ENCODE results near the gene ASB15.
"Not testable (repeated sequence)": the region's sequence is repeated elsewhere in the genome, so short reads cannot be mapped to it uniquely, and the experiment has no call there.

ASB15 gene

DNA sequence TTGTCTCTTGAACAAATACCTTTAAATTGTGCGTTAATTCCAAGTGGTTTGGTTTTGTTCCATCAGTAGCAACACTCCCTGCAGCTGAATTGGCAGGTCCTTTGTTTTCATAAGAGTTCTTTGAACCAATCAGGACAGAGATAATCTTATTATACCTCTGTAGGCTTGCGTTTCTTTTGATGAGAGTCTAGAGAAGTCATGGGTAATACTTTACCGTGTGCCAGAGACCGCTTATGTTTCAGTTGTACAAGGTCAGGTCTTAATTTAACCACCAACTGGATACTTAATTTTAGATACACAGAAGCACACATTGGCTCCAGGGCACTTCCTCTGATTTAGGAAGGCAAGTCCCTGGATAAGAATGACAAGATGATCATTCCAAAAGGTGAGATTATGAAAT lies at the start of gene ASB15:
TSS of gene ASB15 (plus strand) at position 292 of the 400 bp plus-strand sequence. CDS start 12,682 bp downstream, outside the sequence.
- no peak for DNase-seq (ENCODE audit: low read depth in 2 of 2)

DNA sequence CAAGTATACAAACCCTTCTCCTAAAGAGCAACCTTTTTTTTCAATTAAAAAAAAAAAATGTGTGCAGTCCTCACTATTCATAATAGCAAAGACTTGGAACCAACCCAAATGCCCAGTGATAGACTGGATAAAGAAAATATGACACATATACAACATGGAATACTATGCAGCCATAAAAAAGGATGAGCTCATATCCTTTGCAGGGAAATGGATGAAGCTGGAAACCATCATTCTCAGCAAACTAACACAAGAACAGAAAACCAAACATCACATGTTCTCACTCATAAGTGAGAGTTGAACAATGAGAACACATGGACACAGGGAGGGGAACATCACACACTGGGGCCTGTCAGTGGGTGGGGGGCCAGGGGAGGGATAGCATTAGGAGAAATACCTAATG lies 49.5 kb upstream of the ASB15 start:
- DNase-seq (ENCODE audit: low read depth in 2 of 2): not testable (repeated sequence)

DNA sequence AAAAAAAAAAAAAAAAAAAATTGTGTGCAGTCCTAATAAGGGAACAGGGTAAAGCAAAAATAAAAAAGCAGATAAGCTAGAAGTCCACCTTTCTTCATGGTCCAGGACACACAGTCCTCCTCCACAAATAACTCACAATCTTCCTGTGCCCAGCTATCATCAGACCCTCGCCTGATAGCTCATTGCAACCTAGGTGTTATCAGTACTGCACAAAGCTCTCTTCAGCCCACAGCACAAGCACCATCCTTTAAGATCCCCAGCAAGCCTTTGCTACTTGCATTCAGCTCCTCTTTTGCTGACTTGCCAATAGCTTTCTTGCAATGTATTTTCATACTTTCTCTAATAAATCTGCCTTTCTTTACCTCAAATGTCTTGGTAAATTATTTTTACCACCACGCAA lies 49.0 kb upstream of the ASB15 start:
- no peak for DNase-seq (ENCODE audit: low read depth in 2 of 2)

DNA sequence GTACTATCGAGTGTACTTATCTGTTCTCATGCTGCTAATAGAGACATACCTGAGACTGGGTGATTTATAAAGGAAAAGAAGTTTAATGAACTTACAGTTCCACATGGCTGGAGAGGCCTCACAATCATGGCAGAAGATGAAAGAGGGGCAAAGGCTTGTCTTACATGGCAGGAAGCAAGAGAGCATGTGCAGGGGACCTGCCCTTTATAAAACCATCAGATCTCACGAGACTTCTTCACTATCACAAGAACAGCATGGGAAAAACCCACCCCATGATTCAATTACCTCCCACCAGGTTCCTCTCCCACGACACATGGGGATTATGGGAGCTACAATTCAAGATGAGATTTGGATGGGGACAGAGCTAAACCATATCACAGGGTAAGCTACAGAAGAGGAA lies 48.5 kb upstream of the ASB15 start:
- DNase-seq (ENCODE audit: low read depth in 2 of 2): no peak

DNA sequence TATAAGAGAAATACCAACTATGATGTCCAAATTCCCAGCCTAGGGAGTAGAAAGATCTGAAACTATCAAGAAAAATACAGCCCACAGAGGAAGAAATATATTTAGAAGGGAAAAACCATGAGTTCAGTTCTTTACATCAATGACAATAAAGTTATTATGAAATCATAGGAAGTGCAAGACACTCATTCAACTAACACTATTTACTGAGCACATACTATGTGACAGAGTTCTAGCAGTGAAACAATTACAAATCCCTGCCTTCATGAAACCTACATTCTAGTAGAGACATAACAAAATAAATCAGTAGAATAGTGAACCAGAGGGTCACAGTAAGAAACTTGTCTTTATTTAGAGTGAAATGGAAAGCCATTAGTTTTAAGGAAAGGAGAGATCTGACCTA lies 46.1 kb upstream of the ASB15 start:
- no peak for DNase-seq (ENCODE audit: low read depth in 2 of 2)

DNA sequence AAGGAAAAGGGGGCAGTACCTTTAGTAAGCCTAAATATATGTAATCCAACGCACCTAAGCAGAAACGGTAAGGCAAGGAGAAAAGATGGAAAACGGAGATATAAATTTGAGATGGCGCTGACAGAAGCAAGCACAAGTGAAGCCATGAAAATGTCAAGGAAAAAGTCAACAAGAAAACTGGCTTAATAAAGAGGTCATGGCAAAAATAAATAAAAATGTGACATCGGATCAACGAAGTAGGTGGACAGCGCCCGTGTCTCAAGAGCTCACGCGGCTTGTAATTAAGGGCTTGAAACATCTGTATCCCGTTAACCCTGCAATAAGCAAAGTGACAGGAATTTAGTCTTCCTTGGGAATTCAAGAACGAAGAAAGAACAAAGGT lies 44.6 kb upstream of the ASB15 start:
- no peak for DNase-seq (ENCODE audit: low read depth in 2 of 2)

DNA sequence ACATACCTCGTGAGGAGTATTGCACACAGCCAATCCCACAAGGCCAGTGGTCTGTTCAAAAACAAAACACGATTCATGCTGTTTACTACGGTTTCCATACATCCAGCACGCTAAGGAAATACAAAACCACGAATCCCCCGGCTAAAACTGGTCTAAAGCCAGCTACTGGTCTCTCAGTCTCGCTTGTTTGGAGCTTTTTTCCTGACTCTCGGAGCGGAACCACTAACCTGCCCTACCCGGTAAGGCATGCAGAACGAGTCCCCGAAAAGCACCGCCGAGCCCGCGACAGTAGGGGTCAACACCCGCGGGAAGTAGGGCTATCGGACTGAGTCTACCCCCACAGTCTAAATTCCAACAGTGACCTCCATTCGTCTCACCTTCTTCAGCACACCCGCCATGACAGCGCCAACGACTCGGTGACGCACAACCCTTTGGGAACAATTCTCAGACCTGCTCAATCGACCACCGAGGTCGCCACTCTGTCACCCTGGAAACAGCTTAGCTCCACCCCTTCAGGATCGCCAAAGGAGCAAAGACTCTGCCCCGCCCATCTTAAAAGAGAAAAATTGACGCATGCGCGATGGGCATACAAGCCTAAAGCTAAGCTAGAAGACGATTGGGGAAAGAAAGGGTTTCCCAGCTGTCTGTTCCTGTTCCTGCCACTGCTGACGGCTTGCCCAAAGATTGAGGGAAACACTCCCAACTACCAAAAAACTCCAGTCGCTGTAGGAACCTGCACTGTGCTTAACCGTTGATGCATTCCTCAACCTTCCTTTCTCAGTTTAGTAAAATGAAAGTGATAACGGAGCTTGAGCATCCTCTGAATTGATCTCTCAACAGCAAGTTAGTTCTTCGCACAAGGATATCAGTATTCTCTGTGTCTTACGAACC lies 44.0 kb upstream of the ASB15 start, which contains the start of gene NDUFA5:
TSS of gene NDUFA5 (minus strand) at position 421 of the 891 bp plus-strand sequence. CDS start at position 398, 23 bp downstream.
- peak; percentile 90 to 94 for DNase-seq (ENCODE audit: low read depth in 2 of 2)

DNA sequence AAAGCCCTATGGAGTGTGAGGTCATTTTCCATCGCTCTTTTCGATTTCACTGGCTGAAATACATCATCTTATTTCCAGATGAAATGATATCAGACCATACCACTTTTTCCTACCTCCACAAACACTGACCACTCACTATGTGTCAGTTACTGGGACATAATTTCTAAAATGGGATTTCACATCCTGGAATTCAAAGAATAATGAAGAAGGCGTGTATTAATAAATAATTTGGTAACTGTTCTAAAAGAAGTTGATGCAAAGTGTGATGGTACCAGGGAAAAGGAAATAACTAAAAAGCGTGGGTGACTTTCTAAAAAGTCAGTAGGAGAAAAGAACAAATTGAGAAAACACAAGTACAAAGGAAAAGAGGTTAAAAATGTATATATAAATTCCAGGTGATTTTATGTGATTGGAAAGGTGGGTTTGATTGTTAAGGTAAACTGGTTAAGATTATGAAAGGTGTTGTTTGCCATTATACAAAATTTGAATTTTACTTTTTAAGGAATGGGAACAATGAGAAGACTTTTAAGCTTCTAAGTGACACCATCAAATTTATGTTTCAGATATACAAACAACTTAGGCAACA lies 43.2 kb upstream of the ASB15 start:
- no peak for DNase-seq (ENCODE audit: low read depth in 2 of 2)

DNA sequence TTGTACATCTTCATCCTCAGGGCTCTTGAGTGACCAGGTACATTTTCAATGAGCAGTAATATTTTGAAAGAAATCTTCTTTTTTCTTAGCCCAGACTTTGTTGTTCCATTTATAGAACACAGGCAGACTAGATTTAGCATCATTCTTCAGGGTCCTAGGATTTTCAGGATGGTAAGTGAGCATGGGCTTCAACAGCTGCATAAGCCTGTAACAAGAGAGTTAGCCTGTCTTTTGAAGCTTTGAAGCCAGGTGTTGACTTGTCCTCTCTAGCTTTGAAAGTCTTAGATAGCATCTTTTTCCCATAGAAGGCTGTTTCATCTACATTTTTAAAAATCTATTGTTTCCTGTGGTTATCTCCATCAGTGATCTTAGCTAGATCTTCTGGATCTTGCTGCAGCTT lies 39.5 kb upstream of the ASB15 start:
- DNase-seq (ENCODE audit: low read depth in 2 of 2): no peak

DNA sequence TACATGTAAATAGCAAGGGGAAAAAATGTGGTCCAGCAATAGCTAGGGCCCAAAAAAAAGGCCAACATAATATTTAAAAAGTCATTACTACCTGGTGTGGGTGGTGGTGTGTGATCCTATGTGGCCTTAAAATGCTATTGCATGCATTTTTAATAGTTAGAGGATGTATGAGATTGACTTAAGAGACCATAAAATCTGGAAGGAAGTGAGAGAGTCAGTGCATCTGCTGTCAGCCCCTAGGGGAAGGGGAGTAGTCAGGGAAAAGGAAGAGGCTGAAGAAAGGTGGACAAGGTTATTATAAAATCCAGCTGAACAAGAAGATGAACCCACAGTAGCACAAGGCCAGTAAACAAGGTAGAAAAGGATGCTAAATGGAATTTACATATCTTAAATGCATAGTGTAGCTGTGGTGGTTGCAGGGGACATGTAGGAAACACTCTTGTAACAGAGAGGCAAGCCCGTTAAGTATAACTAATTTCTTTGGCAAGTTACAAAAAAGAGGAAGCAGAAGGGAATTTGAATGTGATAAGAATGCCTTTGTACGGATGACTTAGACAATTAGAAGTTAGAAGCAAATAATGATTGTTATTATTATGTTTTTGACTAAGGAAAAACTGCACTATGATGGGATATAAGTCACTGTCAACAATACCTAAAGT lies 32.1 kb upstream of the ASB15 start:
- DNase-seq (ENCODE audit: low read depth in 2 of 2): no peak

DNA sequence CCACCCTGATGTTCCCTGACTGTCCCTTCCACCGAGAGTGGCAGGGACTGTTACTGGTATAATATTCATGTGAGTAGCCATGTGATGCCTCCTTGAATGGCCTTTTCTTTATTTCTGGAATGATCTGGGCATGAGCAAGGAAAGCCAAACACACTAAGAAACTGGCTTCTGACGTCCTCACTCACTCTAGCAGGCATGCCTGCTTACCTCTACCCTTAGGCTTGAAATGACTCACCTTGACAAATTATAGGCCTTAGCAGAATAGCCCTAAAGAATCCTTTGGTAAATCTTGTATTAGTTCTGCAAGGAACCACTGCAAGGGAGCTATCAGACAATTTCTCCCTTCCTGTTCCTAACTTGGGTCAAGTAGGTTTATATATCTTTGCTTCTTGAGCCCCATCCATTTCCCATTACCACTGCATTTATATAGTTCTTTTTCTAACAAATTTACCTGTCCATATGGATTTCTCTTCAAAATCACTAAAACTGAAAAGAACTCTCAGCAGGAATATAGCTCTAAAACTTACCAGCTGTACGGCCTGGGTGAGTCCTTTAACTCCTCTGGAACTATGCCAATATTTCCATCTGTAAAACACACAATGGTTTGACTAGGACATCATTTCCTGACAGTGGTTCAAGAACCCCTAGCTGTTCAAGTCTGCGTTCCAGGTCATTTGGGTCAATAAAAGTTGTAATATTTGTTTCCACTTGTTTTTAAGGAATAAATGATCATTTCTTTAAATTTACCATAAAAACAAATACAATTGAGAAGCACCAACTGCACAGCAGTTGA lies 31.0 kb upstream of the ASB15 start:
- DNase-seq (ENCODE audit: low read depth in 2 of 2): no peak

DNA sequence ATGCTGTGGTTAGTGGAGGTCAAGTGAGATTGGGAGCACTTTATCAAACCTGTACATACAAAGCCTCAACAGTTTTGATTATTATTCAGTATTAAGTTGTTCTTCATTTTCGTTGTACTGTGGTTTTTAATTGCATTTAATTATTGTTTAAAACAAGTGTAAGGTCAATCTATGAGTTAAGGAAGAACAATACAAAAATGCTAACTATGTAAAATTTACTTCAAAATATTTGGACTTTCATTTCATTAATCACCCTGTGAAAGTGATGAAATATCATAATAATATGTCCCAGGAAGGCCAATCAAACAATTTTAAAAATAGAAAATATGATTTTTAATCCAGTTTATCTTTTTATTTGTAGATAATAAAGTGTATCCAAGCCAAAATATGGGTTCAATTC lies 30.4 kb upstream of the ASB15 start:
- no peak for DNase-seq (ENCODE audit: low read depth in 2 of 2)

DNA sequence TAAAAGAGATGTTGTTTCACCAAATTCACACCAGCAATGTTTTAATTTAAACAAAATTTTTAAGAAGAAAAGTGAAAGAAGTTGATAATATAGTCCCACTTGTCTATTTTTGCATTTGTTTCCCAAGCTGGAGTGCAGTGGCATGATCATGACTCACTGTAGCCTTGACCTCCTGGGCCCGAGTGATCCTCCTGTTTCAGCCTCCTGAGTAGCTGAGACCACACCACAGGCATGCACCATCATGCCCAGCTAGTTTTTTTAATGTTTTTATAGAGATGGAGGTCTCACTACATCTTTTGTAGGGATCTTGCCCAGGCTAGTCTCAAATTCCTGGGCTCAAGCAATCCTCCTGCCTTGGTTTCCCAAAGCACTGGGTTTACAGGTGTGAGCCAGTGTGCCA lies 29.9 kb upstream of the ASB15 start:
- no peak for DNase-seq (ENCODE audit: low read depth in 2 of 2)

DNA sequence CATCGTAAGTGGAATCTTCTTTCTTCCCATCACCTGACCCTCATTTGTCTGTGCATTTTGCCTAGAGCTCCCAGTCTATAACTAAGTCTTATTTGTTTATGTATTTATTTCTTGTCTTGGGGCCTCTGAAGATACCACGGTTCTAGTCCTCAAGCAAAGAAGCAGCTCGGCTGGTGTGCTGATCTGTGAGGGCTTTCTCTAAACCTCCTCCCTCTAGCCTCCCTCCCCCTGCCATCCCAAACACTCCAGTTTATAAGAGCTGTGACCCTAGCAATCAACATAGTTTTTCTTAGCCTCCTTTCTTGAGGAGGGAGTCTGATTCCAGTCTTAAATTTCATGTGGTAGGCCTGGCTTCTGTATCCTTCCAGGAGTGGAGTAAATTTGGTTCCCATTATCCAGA lies 28.3 kb upstream of the ASB15 start:
- no peak for DNase-seq (ENCODE audit: low read depth in 2 of 2)

DNA sequence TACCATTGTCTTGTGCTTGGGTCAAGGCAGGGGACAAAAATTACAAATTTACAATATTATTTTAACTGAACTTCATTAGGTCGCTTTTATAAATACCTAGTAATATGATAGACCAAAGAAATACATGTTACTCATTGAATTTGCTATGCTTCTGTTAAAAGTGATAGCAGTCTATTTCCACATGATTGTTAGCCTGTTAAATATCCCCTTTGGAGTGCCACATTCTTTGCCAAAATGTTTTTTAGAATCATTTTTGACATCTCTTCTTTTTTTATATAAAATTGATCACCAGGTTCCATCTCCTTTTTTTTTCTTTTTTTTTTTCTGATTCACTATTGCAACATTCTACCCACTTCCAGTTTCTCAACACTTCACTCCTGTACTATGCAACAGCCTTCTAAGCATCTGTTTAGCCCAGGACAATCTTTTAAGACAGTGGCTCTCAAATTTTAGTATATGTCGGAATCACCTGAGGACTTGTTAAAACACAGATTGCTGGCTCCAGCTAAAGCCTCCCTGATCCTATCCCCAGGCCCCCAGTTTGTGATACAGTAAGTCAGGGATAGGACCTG lies 27.6 kb upstream of the ASB15 start:
- no peak for DNase-seq (ENCODE audit: low read depth in 2 of 2)

DNA sequence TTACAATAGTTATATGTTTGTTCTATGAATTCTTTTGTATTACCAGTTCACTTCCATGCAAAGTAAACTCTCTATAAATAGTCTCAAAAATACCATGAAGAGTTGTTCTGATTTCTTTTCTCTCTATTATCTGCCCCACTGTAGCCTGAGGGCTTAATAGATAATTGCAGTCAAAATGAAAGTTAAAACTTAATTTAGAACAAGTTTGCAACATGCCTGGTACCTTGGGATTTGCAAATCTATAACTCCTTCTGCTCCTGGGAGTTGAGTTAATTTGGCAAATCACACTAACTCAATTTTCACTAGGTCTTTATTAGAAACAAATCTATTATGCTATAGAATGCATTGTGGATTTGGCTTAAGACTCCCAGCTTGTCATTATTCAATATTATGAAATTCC lies 22.2 kb upstream of the ASB15 start:
- DNase-seq (ENCODE audit: low read depth in 2 of 2): no peak

DNA sequence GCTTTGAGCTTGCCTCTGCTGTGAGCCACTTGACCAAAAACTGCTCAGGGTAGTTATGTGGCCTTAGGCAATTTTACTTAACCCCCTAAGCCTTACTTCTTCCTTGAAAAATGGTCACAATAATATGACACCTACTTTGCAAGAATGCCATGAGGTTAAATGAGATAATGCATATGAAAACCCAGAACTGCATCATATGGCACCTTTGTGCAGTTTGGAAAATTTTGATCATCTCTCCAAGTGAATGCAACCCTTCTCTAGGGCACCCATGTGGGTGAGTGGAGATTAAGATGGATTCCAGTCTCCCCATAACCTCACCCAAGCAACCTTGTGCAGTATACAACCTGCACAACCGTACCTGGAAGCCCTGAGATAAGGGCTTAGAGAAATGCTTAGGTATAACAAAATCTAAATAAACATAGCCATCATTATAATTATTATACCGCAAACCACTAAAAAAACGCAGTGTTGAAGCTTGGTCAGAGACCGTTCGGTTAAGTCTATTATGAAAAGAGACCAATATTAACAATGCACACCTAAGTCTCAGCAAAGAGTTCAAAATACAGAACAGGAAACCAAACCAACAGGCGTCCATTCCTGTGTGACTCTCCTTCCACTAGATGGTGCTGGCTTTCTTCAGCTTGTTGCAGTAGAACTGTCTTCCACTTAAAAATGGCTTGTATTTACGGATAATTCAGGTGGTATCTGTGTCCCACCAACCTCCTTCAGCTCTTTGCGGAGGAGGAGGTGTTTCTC lies 21.0 kb upstream of the ASB15 start:
- DNase-seq (ENCODE audit: low read depth in 2 of 2): no peak

DNA sequence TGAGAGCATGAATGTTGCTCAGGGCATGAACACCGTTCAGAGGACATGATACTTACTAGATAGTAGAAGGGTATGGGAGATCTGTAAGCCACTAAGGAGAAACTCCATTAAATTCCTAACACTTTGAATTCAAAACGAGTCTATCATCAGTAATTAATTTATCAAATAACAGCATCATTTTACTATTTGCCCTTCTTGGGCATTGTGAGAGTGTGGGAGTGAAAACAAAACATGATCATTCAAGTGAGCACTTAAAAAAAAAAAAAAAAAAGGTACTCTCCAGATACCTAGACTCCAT lies 20.5 kb upstream of the ASB15 start:
- no peak for DNase-seq (ENCODE audit: low read depth in 2 of 2)

DNA sequence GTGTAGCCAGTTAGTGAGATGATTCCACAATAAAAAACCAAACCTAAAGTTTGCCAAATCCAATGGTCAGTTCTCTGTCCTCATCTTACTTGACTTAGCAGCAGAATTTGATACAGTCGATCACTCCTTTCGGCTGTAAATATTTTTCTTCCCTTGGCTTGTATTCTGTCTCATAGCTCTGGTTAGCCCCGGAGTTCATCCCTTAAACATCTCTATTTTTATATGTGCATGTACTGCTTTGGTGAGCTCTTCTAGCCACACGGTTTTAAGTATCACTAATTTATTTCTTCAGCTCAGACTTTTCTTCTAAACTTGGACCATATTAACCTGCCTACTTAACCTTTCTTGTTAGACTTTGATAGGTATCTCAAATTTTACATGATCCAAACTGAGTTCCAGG lies 17.8 kb upstream of the ASB15 start:
- no peak for DNase-seq (ENCODE audit: low read depth in 2 of 2)

DNA sequence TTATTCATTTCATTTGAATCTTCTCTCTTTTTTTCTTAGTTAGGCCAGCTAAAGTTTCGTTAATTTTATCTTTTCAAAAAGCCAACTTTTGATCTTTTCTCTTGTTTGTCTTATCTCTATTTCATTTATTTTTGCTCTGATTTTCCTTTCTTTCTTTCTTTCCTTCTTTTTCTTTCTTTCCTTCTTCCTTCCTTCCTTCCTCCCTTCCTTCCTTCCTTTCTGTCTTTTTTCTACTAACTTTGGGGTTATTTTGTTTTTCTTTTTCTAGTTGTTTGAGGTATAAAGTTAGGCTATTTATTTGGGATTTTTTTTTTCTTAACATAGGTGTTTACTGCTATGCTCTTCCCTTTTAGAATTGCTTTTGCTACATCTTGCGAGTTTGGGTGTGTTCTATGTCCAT lies 13.2 kb upstream of the ASB15 start:
- no peak for DNase-seq (ENCODE audit: low read depth in 2 of 2)

DNA sequence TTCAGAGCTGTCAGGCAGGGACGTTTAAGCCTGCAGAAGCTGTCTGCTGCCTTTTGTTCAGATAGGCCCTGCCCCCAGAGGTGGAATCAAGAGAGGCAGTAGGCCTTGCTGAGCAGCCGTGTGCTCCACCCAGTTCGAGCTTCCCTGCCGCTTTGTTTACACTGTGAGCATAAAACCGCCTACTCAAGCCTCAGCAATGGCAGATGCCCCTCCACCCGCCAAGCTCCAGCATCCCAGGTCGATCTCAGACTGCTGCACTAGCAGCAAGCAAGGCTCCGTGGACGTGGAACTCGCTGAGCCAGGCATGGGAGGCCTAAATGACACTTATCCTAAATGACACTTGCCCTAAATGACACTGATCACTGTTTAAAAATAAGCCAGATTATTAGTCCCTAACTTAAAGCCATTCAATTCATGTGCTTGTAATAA lies 6.8 kb upstream of the ASB15 start:
- no peak for DNase-seq (ENCODE audit: low read depth in 2 of 2)

Data from stimulated activated CD4-positive, alpha-beta T cell treated with anti-CD3 and anti-CD28 coated beads, Interleukin-12 subunit alpha, Interleukin-12 subunit beta, amount 100 ng/mL, for 24 hours (primary cell).